NCI-H2227 (cell line): ENCODE results near the gene OGFOD1.

Experiments used
- DNase-seq: peaks from one replicate; lab custom pipeline; 2025; ENCODE audit not compliant: unreplicated experiment; lab: John Stamatoyannopoulos, UW

The OGFOD1 gene

DNA sequence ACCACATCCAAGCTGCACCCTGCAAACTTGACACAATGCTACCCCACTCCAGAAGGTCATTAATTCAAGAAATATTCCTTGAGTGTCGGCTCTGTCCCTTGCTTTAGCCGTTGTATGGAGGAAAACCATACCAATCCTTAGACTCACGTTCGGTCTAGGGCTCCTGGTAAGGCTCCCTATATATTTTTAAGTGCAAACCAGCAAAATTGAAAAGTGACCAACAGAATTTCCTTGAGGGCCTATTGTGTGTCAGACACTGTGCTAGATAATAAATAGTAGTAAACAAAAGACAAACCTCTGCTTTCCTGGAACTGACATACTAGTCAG, 68.9 kb downstream of the OGFOD1 start:
- DNase-seq, result no peak

DNA sequence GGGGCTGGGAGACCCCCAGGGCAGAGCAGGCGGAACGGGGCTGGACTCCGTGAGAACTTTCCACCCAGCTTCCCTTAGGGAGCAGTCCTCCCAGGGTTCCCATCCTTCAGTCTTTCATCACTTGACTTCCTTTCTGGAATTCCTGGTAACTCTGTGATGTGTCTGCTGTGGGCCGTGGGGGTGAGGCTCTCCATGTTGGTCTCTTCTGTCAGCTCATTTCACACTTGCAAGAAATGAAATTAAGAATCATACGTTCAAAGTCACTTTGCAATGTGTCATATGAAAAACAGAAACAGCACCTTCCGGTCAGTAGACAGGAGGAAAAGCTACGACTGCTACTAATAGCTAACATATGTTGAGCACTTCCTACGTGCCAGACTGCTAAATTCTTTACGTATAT, 73.9 kb downstream of the OGFOD1 start:
- DNase-seq, result no peak
